DLD1 (cell line): Measurements from ENCODE around the gene ACSL3.

Experiments used
- in situ Hi-C: cut with HindIII; loops from 2 replicates; pipeline ENCODE4 v1.10.0; 2017; ENCODE audit warnings: low sequenced_read_pairs

ACSL3 gene

GRCh38 chr2:222938327-222938726 is 77.5 kb downstream of the ACSL3 start:
- in situ Hi-C loops: loop anchor here (25.0 kb wide), 1 partner anchor 251 kb away; no protein-coding TSS in a partner anchor

- in situ Hi-C loops: loop anchor here (25.0 kb wide), 1 partner anchor 252 kb away; no protein-coding TSS in a partner anchor
Measured at GRCh38 chr2:222939208-222939856, 78.5 kb downstream of the ACSL3 start.

- in situ Hi-C loops: loop anchor here (25.0 kb wide), 1 partner anchor 253 kb away; no protein-coding TSS in a partner anchor
Measured at GRCh38 chr2:222939979-222940378, 79.1 kb downstream of the ACSL3 start.

GRCh38 chr2:222941510-222942032 is 80.7 kb downstream of the ACSL3 start:
- in situ Hi-C loops: loop anchor here (25.0 kb wide), 1 partner anchor 254 kb away; no protein-coding TSS in a partner anchor

- in situ Hi-C loops: loop anchor here (25.0 kb wide), 1 partner anchor 255 kb away; no protein-coding TSS in a partner anchor
Measured at GRCh38 chr2:222942561-222942960, 81.7 kb downstream of the ACSL3 start.

GRCh38 chr2:222942977-222943376 is 82.1 kb downstream of the ACSL3 start:
- in situ Hi-C loops: loop anchor here (25.0 kb wide), 1 partner anchor 256 kb away; no protein-coding TSS in a partner anchor

- in situ Hi-C loops: loop anchor here (25.0 kb wide), 1 partner anchor 257 kb away; no protein-coding TSS in a partner anchor
Measured at GRCh38 chr2:222943820-222944219, 83.0 kb downstream of the ACSL3 start.

- in situ Hi-C loops: loop anchor here (25.0 kb wide), 1 partner anchor 257 kb away; no protein-coding TSS in a partner anchor
Measured at GRCh38 chr2:222944552-222944951, 83.7 kb downstream of the ACSL3 start.

- in situ Hi-C loops: loop anchor here (25.0 kb wide), 1 partner anchor 258 kb away; no protein-coding TSS in a partner anchor
Measured at GRCh38 chr2:222944971-222945740, 84.3 kb downstream of the ACSL3 start.

- in situ Hi-C loops: loop anchor here (25.0 kb wide), 1 partner anchor 259 kb away; no protein-coding TSS in a partner anchor
Measured at GRCh38 chr2:222945887-222946286, 85.1 kb downstream of the ACSL3 start.

- in situ Hi-C loops: loop anchor here (25.0 kb wide), 1 partner anchor 259 kb away; no protein-coding TSS in a partner anchor
Measured at GRCh38 chr2:222946700-222947287, 86.0 kb downstream of the ACSL3 start.

GRCh38 chr2:222949073-222949472 is 88.2 kb downstream of the ACSL3 start:
- in situ Hi-C loops: loop anchor here (25.0 kb wide), 1 partner anchor 262 kb away; no protein-coding TSS in a partner anchor

- in situ Hi-C loops: loop anchor here (25.0 kb wide), 1 partner anchor 263 kb away; no protein-coding TSS in a partner anchor
Measured at GRCh38 chr2:222949690-222950323, 89.0 kb downstream of the ACSL3 start.

- in situ Hi-C loops: no loop called here
Measured at GRCh38 chr2:222950638-222951285, 89.9 kb downstream of the ACSL3 start.

GRCh38 chr2:222952204-222952603 is 91.4 kb downstream of the ACSL3 start:
- in situ Hi-C loops: no loop called here

GRCh38 chr2:222955008-222955407 is 94.2 kb downstream of the ACSL3 start:
- in situ Hi-C loops: no loop called here

- in situ Hi-C loops: no loop called here
Measured at GRCh38 chr2:222959358-222959757, 98.5 kb downstream of the ACSL3 start.

- in situ Hi-C loops: no loop called here
Measured at GRCh38 chr2:222960126-222960525, 99.3 kb downstream of the ACSL3 start.

- in situ Hi-C loops: no loop called here
Measured at GRCh38 chr2:222963641-222964040, 102.8 kb downstream of the ACSL3 start.
